ENCODE results near the gene ENO1.
"Not testable (repeated sequence)": the region's sequence is repeated elsewhere in the genome, so short reads cannot be mapped to it uniquely, and the experiment has no call there.

Gene ENO1

GRCh38 chr1:8892026-8892425 lies 13.5 kb upstream of the ENO1 start:
- no peak overlapping the region for H3K4me3 ChIP-seq (ENCODE audit: low read depth, low read length)
- no peak for TF ChIP-seq CTCF (IDR thresholded peaks at IDR 0.05; ENCODE audit: insufficient read depth, low read depth, low read length, missing control alignments)
- no peak for DNase-seq (ENCODE audit: low read depth)

GRCh38 chr1:8891401-8891800 lies 12.9 kb upstream of the ENO1 start:
- TF ChIP-seq CTCF (IDR thresholded peaks at IDR 0.05; ENCODE audit: insufficient read depth, low read depth, low read length, missing control alignments): no peak
- no peak for DNase-seq (ENCODE audit: low read depth)
- no peak overlapping the region for H3K4me3 ChIP-seq (ENCODE audit: low read depth, low read length)

GRCh38 chr1:8889925-8890785 lies 11.7 kb upstream of the ENO1 start:
- DNase-seq (ENCODE audit: low read depth): no peak

GRCh38 chr1:8889103-8889846 lies 10.8 kb upstream of the ENO1 start:
- TF ChIP-seq CTCF (IDR thresholded peaks at IDR 0.05; ENCODE audit: insufficient read depth, low read depth, low read length, missing control alignments): no peak
- DNase-seq (ENCODE audit: low read depth): no peak
- H3K4me3 ChIP-seq (ENCODE audit: low read depth, low read length): no peak overlapping the region

More at GRCh38 chr1:8889925-8890785, 11.7 kb upstream of the ENO1 start:
- no peak for TF ChIP-seq CTCF (IDR thresholded peaks at IDR 0.05; ENCODE audit: insufficient read depth, low read depth, low read length, missing control alignments)
- no peak overlapping the region for H3K4me3 ChIP-seq (ENCODE audit: low read depth, low read length)

GRCh38 chr1:8886589-8886988 lies 8.1 kb upstream of the ENO1 start:
- no peak for TF ChIP-seq CTCF (IDR thresholded peaks at IDR 0.05; ENCODE audit: insufficient read depth, low read depth, low read length, missing control alignments)
- H3K4me3 ChIP-seq (ENCODE audit: low read depth, low read length): no peak overlapping the region
- no peak for DNase-seq (ENCODE audit: low read depth)

GRCh38 chr1:8886031-8886524 lies 7.6 kb upstream of the ENO1 start:
- H3K4me3 ChIP-seq (ENCODE audit: low read depth, low read length); DNase-seq (ENCODE audit: low read depth): not testable (repeated sequence)

GRCh38 chr1:8884105-8884504 lies 5.6 kb upstream of the ENO1 start:
- DNase-seq (ENCODE audit: low read depth); H3K4me3 ChIP-seq (ENCODE audit: low read depth, low read length): not testable (repeated sequence)

All from GM12865 (cell line).